Measurements from ENCODE around the gene S100A16. TPM values are rescaled to one million over a fixed set of nuclear protein-coding genes. Genes with fewer than 3 reads are reported as not detected.

The S100A16 gene
- total and polyA plus RNA-seq, 2 donors (not counting 1 experiment from before 2014, with no cell fraction given): 121 to 182 TPM

- Histone ChIP-seq H3K4me1 (ENCODE audit: control insufficient read depth, extremely low read depth, insufficient read depth, low read length) (peaks cover 17% of the 10 kb centered on the region), H3K36me3 (ENCODE audit: control insufficient read depth, insufficient read depth, low read length) (no peaks in the 10 kb centered on the region), H2AFZ (ENCODE audit: low read length) (no peak overlapping the region), H3K79me2 (ENCODE audit: control insufficient read depth, insufficient read depth, low read length) (no peaks in the 10 kb centered on the region), H4K20me1 (ENCODE audit: control insufficient read depth, extremely low read depth, insufficient read depth, low read length) (no peaks in the 10 kb centered on the region), H3K4me3 (replicated peaks in 1 of 4; ENCODE audit: control extremely low read depth in 1 of 4, insufficient read depth in 1 of 4, low read depth in 3 of 4, low read length in 4 of 4) (no peak overlapping the region), H3K27me3 (ENCODE audit: control insufficient read depth, insufficient read depth, low read length) (no peaks in the 10 kb centered on the region), H3K9ac (ENCODE audit: insufficient read depth, low read length) (no peak overlapping the region), H3K9me3 (ENCODE audit: control insufficient read depth, insufficient read depth, low read depth, low read length) (no peaks in the 10 kb centered on the region), H3K27ac (ENCODE audit: insufficient read depth, low read length) (no peak overlapping the region), H3K4me2 (ENCODE audit: extremely low read depth, insufficient read depth, low read length) (no peak overlapping the region)
- no peak for DNase-seq (ENCODE audit: low read depth in 2 of 2)
- TF ChIP-seq CTCF (conservative IDR thresholded peaks at IDR 0.05 in 1 of 2, IDR thresholded peaks at IDR 0.05 in 1 of 2; ENCODE audit: low read depth in 1 of 2, low read length in 2 of 2) (no peak), EZH2 (IDR thresholded peaks at IDR 0.05; ENCODE audit: low read length, missing control alignments) (no peak)
Observed at GRCh38 chr1:153557877-153558276, 55.1 kb downstream of the S100A16 start.

Other genes with a start within 250 kb of the S100A16 start
- not detected in 2 replicates for gene S100A12, start 237.5 kb downstream of the S100A16 start, total RNA-seq
- not detected in 2 replicates for gene S100A12, start 237.5 kb downstream of the S100A16 start, polyA plus RNA-seq
- not detected in 2 replicates for gene S100A8, start 222.1 kb downstream of the S100A16 start, total RNA-seq
- not detected in 2 replicates for gene S100A8, start 222.1 kb downstream of the S100A16 start, polyA plus RNA-seq
- not detected in 2 replicates for gene S100A7A, start 196.6 kb downstream of the S100A16 start, total RNA-seq
- not detected in 2 replicates for gene S100A7A, start 196.6 kb downstream of the S100A16 start, polyA plus RNA-seq
- gene S100A7, start 152.5 kb downstream of the S100A16 start, total RNA-seq: not detected in 2 replicates
- gene S100A7, start 152.5 kb downstream of the S100A16 start, polyA plus RNA-seq: not detected in 2 replicates
- gene S100A6, start 77.1 kb downstream of the S100A16 start, total RNA-seq: 2,061 and 4,042 TPM in 2 replicates
- 1,280 and 2,637 TPM in 2 replicates for gene S100A6, start 77.1 kb downstream of the S100A16 start, polyA plus RNA-seq
- not detected in 2 replicates for gene S100A5, start 72.2 kb downstream of the S100A16 start, total RNA-seq
- 0.20 and 0.24 TPM in 2 replicates for gene S100A5, start 72.2 kb downstream of the S100A16 start, polyA plus RNA-seq
- 85.3 and 287 TPM in 2 replicates for gene S100A4, start 67.3 kb downstream of the S100A16 start, total RNA-seq
- 371 and 928 TPM in 2 replicates for gene S100A4, start 67.3 kb downstream of the S100A16 start, polyA plus RNA-seq
- gene S100A3, start 63.9 kb downstream of the S100A16 start, total RNA-seq: 1.8 and 6.8 TPM in 2 replicates
- 11.5 and 14.8 TPM in 2 replicates for gene S100A3, start 63.9 kb downstream of the S100A16 start, polyA plus RNA-seq
- gene S100A2, start 47.3 kb downstream of the S100A16 start, total RNA-seq: 1.5 and 3.6 TPM in 2 replicates
- 4.8 and 10.3 TPM in 2 replicates for gene S100A2, start 47.3 kb downstream of the S100A16 start, polyA plus RNA-seq
- 0.26 and 0.33 TPM in 2 replicates for gene S100A14, start 3.2 kb upstream of the S100A16 start, total RNA-seq
- gene S100A14, start 3.2 kb upstream of the S100A16 start, polyA plus RNA-seq: 0.40 and 0.51 TPM in 2 replicates
- gene S100A13, start 14.4 kb upstream of the S100A16 start, total RNA-seq: 105 and 172 TPM in 2 replicates
- 399 TPM in 2 replicates for gene S100A13, start 14.4 kb upstream of the S100A16 start, polyA plus RNA-seq
- gene S100A1, start 15.3 kb upstream of the S100A16 start, total RNA-seq: 0.17 TPM in 1 of 2 replicates, not detected in the other
- 0.98 and 9.7 TPM in 2 replicates for gene S100A1, start 15.3 kb upstream of the S100A16 start, polyA plus RNA-seq
- gene CHTOP, start 20.9 kb upstream of the S100A16 start, total RNA-seq: 22.6 and 34.0 TPM in 2 replicates
- 47.6 and 52.2 TPM in 2 replicates for gene CHTOP, start 20.9 kb upstream of the S100A16 start, polyA plus RNA-seq
- gene SNAPIN, start 45.6 kb upstream of the S100A16 start, total RNA-seq: 72.7 and 76.5 TPM in 2 replicates
- 52.0 and 56.8 TPM in 2 replicates for gene SNAPIN, start 45.6 kb upstream of the S100A16 start, polyA plus RNA-seq
- gene ILF2, start 57.9 kb upstream of the S100A16 start, total RNA-seq: 129 and 135 TPM in 2 replicates
- gene ILF2, start 57.9 kb upstream of the S100A16 start, polyA plus RNA-seq: 235 and 344 TPM in 2 replicates
- 0.66 and 2.1 TPM in 2 replicates for gene NPR1, start 65.6 kb upstream of the S100A16 start, total RNA-seq
- gene NPR1, start 65.6 kb upstream of the S100A16 start, polyA plus RNA-seq: 0.14 and 0.60 TPM in 2 replicates
- gene INTS3, start 114.9 kb upstream of the S100A16 start, total RNA-seq: 30.0 and 37.3 TPM in 2 replicates
- 31.4 and 42.2 TPM in 2 replicates for gene INTS3, start 114.9 kb upstream of the S100A16 start, polyA plus RNA-seq
- 30.6 and 34.4 TPM in 2 replicates for gene SLC27A3, start 162.3 kb upstream of the S100A16 start, total RNA-seq
- gene SLC27A3, start 162.3 kb upstream of the S100A16 start, polyA plus RNA-seq: 9.3 and 9.7 TPM in 2 replicates